Non-pigmented ciliary epithelial cell (primary cell): ENCODE results near the gene PLCB1.
"Not testable (repeated sequence)": the region's sequence is repeated elsewhere in the genome, so short reads cannot be mapped to it uniquely, and the experiment has no call there.

Experiments
- DNase-seq: peaks from one replicate; pipeline ENCODE4 v3.0.0-alpha.2; 2010; ENCODE audit warnings: low read depth

Gene PLCB1

DNA sequence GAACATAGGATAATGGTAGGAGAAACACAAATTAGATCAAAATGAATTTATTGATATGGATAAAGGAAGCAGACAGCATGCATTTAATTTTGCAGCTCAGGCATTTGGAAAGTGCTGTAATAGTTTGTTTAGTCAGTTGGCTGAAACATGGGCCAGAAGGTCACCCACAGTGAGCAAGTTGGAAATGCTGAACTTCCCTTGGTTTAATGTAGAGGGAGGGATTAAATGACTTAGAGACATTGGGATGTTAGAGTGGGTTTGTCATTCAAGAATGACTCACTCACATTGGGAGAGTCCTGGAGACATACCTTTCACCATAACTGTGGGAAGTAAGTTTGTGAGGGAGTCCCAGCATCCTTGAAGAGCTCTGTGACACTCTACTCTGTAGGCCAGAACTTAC lies 705.3 kb downstream of the PLCB1 start:
- peak; percentile 50 for DNase-seq

DNA sequence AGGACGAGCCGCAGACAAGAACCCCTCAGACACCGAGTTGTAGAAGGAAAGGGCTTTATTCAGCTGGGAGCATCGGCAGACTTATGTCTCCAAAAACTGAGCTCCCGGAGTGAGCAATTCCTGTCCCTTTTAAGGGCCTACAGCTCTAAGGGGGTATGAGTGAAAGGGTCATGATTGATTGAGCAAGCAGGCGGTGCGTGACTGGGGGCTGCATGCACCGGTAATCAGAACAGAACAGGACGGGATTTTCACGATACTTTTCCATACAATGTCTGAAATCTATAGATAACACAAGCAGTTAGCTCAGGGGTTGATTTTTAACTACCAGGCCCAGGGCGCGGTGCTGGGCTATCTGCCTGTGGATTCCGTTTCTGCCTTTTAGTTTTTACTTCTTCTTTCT lies 710.5 kb downstream of the PLCB1 start:
- no peak for DNase-seq

DNA sequence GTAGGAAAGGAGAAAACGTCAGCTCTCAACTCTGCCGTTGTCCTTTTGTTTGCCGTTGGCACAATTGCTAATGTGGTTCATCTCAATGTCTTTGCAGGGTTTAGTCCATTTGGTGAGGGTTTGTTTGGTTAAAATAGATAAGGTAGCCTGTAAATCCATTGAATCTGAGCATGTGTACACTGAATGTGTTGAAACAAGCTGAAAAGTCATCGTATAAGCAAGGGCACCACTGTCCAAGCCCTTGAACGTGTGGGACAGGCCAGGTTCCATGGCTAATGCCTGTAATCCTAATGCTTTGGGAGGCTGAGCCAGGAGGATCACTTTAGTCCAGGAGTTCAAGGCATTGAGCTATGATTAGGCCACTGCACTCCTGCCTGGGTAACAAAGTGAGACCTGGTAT lies 712.1 kb downstream of the PLCB1 start:
- no peak for DNase-seq

DNA sequence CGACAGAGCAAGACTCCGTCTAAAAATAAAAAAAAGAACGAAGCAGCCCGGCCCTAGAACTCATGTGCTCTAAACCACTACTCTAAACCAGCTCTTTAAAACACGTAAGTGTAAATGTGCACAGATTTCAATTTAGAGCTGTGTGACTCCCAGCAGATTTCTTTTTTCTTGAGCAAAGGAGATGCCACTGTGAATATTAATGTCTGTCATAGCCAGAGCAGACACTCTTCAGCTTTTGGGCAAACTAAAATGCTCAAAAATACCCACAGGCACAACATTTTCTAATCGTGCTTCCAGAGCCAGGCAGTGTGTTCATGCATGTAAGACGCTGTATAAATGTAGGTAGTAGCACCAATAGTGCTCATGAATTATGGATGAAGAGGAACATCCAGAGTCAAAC lies 717.9 kb downstream of the PLCB1 start:
- DNase-seq, result no peak

DNA sequence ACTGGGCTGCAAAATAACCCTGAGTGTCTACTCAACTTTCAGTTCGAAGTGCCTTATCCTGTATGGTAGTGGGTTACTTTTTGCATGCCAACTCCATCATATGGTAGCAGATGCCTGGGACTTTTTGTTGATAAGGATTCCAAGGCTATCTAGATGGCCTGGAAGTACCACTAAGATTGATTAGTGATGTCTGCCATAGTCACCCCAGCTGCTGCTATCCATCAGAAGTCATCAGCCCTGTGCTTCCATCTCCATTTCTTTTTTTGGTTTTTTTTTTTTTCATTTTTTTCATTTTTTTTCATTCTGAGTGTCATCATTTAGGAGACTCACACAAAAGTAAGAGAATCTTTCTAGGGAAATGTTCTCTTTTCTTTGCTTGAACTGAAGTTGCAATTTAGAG lies 719.4 kb downstream of the PLCB1 start:
- no peak for DNase-seq

DNA sequence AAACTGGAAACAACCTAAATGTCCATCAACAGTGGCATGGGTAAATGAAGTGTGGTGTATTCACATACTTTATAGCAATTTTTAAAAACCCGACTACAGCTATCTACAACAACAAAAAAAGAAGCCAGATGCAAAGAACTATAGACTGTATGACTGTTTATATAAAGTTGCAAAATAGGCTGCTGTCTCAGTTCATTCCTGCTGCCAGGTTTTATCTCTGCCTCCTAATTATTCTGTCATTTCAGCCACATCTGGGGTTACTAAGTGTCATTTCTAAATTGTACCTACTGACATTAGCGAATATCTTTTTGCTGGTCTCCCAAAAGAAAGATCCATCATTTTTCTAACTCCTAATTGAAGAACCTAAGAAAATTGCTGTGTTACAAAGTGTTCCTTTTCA lies 719.9 kb downstream of the PLCB1 start:
- not testable (repeated sequence) for DNase-seq

DNA sequence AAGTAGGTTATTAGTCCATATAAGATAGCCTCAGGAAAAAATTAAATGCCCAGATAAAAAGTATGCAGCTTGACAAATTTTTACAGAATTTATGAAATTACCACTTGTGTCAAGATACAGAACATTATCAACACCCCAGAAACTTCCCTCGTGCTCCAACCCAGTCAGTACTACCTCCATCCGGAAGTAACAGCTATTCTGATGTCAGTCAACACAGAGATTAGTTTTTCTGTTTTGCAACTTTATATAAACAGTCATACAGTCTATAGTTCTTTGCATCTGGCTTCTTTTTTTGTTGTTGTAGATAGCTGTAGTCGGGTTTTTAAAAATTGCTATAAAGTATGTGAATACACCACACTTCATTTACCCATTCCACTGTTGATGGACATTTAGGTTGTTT lies 721.1 kb downstream of the PLCB1 start:
- not testable (repeated sequence) for DNase-seq

DNA sequence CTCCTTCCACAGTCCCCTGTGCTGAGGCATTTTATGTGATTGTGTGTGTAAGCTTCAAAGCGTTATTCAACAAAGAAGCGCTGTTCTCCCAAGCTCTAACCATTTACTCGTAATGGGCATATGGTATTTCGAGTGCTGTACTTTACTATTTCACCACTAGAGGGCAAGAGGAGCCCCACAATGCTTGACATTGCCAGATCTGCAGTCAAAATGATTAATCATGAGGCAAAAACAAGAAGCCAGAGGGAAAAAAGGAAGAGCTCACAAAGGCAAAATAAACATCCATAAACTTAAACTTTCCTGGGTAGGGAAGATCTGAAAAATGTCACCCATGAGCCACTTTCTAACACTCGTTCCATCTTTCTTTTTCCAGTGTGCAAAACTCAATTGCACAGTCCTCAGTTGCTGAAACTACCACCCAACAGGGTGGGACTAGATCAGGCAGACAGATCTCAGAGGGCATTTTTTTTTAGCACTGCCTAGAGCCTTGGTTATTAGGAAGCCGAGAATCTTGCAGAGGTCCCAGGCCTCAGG lies 721.8 kb downstream of the PLCB1 start:
- peak; percentile 63 for DNase-seq

DNA sequence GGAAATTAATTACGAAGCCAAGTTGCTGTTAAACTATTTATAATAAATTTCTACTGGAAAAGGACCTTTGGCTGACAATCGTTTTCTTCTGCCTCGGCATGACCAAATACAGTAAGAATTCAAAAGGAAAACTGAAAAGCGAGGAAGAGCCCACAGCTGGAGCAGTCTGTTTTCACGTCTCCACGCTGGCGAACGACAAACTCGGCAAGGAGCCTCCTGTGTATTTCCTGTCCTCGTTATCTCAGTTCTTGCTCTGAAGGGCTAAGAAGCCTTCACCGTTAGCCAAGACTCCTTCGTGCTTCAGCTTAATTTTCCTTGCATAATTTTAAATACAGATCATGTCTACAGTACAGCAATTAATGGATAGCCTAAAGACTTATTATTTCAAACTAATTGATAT lies 722.5 kb downstream of the PLCB1 start:
- no peak for DNase-seq

DNA sequence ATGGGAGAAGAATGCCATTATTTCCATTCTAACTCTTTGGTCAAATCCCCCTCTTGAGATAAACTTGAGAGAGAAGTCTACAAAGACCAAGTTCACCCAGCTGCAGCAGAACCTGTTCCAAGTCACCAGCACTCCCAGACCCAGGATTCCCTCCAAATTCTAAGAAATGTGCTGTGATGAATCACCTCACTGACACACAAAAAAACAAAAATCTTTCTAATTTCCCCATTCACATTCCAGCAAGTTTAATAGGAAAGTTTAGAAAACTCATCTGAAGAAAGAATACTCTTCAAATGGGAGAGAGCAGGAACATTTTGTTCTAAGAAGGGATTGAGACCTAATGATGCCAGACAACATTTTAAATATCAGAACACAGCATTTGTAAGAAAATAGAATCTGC lies 723.2 kb downstream of the PLCB1 start:
- DNase-seq, result no peak

DNA sequence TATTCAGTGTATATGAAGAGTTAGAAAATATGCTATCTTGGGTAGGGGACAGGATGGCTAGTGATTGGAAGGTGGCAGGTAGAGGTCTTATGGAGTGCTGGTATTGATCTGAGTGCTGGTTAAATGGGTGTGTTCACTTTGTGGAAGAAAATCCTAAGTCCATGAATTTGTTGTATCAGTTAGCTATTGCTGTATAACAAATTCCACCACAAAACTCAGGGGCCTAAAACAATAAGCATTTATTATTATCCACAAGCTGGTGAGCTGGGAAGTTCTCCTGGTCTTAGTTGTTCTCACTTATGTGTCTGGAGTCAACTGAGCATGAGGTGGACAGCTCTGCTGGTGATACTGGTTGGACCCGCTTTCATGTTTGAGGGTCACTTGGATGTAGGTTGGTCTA lies 724.6 kb downstream of the PLCB1 start:
- DNase-seq, result no peak

DNA sequence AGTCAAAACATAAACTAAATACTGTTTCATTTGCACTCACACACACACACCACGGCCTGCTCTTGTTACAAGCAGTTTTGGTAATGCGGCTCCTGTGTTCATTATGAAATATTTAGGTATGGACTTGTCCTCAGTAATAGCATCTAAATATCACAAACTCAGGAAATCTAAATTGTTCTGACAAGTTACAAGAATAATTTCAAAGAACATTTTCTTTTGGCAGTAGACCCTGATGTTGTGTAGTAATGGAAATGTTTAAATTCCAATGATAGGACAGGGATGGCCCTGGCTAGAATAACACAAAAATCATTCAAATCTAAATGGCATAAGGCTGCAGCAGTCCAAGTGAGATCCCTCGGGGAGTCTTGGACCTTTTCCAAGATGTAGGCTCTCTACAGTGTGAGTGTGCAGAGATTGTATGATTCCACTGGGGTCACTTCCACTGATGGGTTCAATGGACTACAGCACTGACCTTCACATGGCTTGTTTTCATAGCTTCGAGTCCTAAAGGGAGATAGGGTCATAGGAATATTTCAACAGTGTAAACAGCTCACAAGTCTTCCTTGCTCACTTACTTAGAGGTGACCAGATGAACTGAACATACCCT lies 726.2 kb downstream of the PLCB1 start:
- no peak for DNase-seq

DNA sequence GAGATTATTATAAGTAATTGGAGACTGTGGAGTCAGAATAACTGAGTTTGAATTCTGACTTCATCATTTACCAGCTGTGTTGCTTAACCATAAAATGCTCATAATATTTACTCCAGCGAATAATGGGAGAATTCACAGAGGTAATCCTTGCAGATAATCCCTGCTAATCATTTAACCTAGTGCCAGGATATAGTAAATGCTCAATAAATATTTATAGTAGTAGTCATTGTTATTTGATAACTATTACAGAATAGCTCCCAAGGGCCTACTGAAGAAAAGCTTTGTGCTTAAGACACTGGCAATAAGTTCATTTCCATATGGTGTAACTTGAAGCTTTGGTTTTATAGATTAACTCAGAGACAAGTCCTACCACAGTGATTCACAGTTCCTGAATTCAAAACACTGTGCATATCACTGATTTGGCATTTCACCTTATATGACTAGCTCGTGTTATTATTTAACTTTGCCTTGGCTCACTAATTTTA lies 728.0 kb downstream of the PLCB1 start:
- DNase-seq, result peak; percentile 91

DNA sequence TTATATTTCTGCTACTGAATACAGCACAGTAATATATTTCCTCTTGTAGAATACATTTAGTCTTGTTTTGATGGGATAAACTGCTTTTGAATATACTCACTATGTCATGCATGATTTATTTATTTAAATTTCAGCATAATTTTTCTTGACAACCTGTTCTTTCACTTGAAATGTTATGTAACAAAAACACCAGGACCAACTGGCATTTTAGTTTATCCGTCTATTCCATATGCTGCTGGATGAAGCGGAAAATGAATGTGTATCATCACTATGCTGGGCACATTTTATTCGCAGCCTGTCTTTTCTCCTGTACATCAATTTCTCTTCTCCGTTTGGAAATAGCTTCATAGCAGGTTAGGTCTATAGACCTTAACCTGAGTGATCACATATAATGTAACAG lies 730.0 kb downstream of the PLCB1 start:
- no peak for DNase-seq

DNA sequence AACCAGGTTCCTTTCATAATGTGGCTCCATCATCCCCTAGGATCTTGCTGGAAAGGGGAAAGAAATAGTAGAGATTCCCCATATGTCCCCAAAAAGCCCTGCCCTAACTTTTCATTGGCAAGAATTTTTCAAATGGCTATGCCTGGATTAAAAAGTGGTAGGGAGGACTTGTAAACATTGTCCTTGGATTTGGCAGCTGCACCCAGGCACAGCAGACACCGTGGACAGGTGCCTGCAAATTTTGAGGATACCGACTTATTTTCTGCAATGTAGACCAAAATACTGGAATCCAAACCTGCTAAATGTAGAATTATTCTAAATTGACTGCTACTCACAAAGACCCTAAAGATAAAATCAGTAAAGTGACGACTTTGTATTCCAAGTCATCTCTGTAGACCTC lies 733.6 kb downstream of the PLCB1 start:
- DNase-seq, result no peak

DNA sequence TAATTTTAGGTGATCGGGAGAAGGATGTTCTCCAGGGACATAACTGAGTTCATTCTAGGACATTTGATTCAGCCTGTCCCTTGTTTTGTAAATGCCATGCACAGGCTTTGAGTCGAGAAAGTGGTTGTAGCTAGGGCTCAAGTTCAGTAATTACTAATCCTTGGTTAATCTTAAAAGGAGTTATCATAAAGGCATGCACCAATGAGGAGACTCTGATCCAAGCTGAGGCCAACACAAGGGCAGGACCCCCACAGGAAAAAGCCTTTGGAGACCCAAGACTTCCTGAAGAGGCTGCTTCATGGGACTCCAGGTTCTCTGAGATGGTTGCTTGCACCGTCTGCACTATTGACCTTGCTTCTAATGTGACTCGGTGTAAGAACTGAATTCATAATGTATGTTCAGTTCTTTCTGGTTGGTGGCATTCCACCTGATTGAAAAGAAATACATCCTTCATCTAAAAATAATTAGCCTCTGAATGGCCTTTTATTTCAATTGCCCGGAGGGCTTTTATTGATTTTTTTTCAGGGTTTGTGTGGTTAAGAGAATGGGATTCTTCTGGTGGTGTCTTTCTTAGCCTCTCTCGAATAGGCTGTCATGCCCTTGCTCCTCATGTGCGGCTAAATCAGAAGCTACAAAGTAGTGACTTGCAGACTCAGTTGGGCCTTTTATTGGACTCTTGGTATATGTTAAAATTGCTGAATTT lies 735.1 kb downstream of the PLCB1 start:
- no peak for DNase-seq

DNA sequence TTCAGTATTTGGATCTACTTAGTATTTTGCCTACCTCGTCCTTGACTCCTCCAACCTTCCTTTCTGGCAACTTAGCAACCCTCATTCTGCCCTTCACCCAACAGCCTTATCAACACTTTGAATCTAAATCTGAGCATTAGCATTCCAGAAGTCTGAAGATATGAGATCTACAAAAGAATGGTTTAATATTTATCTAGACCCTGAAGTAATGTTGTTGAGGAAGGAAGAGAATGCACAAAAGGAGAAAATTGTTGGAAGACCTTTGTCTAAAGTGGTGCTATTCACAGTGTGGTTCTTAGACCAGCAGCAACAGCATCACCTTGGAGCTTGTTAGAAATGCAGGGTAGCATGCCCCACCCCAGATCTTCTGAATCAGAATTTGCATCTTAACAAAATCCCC lies 738.6 kb downstream of the PLCB1 start:
- no peak for DNase-seq

DNA sequence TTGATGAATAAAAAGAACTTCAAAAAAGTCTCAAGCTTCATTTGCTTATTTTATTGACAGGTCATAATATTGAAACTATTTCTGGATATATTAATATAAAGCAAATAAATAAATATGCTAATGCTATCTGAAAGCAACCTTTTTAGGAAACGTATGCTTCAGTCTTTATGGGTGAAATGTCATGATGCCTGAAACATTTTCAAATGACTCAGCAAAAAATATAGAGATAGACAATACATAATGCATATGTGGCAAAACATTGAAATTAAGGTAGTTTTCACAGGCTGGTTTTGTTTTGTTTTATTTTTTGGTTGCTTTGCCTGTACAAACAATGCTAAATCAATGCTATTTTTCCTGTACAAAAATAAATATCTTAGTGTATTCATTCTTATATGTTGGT lies 742.4 kb downstream of the PLCB1 start:
- no peak for DNase-seq

DNA sequence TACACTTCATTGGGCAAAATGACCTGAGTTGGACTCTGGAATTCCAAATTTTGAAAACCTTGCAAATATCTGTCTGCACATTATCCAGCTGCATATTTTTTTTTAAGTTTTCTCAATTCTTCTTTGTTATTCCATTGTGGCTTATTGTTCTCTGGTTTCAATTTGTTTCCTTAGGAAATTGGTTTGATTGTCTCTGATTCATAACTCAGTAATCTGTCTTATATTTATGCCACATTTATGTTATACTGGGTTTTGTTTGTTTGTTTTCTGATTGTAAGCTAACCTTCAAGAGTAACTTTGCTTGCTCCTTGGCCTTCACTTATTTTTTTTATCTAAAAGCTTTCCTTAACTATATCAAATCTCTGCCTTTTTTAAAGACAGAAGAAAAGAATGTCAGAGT lies 743.5 kb downstream of the PLCB1 start:
- no peak for DNase-seq

DNA sequence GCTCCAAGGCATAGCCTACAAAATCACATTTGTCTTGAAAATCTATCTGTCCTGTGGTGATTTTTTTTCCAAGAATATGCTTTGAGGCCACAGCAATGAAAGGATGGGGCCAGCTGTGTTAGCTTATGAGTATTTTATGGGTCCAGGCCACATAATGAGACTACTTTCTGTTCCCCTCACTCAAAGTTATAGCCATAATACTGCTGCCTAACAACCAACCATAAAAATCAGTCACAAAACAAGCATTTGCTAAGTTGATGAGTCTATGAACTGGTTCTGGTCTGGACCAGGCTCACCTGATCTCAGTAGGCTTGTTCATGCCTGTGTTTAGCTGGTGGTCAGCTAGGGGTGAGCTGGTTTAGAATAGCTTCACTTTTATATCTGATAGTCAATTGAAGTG lies 744.3 kb downstream of the PLCB1 start:
- DNase-seq, result no peak

DNA sequence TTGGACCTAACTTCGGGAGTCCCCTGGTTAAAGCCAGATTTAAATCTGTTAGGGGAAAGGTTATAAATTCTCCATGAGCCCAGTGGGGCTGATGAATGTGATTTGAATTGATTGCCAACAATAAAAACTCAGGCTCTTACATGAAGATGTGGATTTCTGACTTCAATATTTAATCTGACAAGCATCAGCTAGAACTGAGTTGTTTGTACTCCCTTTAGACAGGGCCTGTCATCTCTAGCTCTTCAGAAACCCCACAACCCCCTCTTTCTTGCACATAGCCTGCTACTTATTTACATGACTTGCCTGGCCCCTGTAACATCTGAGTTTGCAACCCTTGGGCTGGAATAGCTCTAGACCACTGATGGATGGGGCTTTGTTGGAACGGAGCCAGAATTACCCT lies 745.2 kb downstream of the PLCB1 start:
- no peak for DNase-seq

DNA sequence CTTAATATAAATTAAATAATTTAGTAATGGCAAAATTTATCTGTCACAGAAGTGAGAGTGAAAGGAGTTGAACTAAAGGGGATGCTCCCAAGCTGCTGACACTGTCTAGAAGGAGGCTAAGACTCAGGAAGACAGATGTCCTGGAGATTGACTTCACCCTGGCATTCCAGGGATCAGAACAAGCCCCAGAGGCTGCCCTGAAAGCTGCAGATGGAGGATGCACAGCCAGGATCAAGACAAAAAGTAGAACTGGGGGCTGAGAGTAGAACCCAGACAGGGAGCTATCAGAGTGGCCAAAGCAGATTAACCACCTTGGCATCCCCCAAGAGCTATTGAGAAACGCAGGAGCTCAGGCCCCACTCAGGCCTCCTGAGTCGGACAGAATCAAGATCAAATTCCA lies 747.6 kb downstream of the PLCB1 start:
- no peak for DNase-seq

DNA sequence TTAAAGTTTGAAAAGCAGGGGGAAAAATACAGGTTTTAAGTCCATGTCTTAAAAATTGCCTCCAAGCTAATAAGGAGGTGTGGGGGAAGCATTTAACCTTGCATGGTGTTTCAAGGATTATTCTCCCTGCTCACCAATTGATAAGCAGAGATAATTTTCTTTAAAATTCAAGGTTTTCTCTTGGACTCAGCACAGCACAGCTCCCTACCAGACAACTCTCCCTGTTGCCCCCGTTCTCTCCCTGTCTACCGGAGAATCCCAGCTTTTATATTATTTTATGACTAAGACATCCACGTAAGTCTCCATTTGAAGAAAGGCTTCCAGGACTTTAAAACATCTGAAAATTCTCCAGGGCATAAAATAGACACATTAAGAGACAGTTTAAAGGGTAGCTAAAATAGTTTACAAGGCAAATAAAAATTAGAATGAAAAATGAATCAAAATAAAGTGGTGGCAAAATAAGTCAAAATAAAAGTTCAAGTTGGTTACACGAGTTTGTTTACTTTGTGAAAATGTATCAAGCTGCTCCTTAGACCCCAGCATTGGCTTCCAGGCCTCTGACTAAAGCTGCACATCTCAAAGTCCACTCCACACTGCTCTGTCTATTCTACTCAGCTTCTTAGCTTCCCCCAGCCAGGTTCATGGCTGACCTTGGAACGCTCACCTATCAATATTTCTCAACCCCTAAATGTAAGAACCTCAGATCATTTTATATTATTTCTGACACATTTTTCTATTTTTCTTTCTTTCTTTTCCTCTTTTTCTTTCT lies 748.2 kb downstream of the PLCB1 start:
- no peak for DNase-seq
